ENCODE results near the gene PNLDC1. TPM values are rescaled to one million over a fixed set of nuclear protein-coding genes. Genes with fewer than 3 reads are reported as not detected.

PNLDC1 gene
- total and polyA plus RNA-seq, 3 experiments from 2014 or later, result 0.39 to 0.80 TPM; not detected in 1

DNA sequence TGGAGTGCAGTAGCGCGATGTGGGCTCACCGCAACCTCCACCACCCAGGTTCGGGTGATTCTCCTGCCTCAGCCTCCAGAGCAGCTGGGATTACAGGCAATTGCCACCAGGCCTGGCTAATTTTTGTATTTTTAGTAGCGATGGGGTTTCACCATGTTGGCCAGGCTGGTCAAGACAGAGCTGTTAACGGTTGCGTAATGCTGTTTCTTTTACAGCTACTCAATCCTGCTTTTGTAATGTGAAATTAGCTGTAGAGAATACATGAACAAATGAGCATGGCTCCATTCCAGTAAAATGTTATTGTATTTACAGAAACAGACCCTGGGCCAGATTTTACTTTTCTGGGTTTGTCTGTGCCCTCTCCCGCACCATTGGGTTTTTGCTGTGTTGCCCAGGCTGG, 1.9 kb downstream of the PNLDC1 start:
- Mint-ChIP-seq H3K27me3 (no peaks in the 10 kb centered on the region), H3K36me3 (peaks cover 4 to 36% (median 6%) of the 10 kb centered on the region in 3 donors), H3K4me3 (no peak overlapping the region), H3K4me1 (peaks cover 0 to 6% (median 2%) of the 10 kb centered on the region in 3 donors), H3K9me3 (no peaks in the 10 kb centered on the region), H3K27ac (no peak overlapping the region)
- no peak overlapping the region for H3K4me3 ChIP-seq (ENCODE audit: low read length)
- ChIA-PET CTCF (no interaction called here), POLR2A (no interaction called here)
- no peak overlapping the region for H3K27ac ChIP-seq (ENCODE audit: low read depth, low read length)
- peaks cover 23% of the 10 kb centered on the region for H3K36me3 ChIP-seq (ENCODE audit: insufficient read depth, low read length)
- H3K4me1 ChIP-seq (ENCODE audit: insufficient read depth, low read length), result no peaks in the 10 kb centered on the region
- no peak for DNase-seq
- H3K9me3 ChIP-seq (ENCODE audit: low read length), result no peaks in the 10 kb centered on the region
- no peaks in the 10 kb centered on the region for H3K27me3 ChIP-seq (ENCODE audit: insufficient read depth, low read length, poor library complexity, severe bottlenecking)

DNA sequence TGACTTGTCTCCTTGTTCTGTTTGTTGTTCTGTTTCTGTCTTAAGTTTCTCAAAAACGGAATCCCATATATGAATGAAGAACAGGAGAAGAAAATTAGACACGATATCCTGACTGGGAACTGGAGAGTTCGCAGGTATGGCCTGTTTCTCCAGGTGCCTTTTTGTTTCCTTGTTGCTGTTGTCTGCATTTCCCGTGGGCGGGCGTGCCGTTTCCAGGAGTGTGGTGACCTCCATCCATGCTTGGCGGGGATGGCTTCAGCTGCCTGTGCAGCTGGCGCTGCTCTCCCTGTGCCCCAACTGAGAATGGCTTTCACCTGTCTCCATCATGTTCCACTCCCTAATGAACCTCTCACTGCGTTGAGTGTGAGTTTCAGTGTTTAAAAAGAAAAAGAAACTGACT, 4.4 kb downstream of the PNLDC1 start:
- peaks cover 0 to under 1% of the 10 kb centered on the region in 2 donors for H3K27me3 Mint-ChIP-seq
- peaks cover 0 to 12% (median 3%) of the 10 kb centered on the region in 3 donors for H3K36me3 Mint-ChIP-seq
- ChIA-PET CTCF (no interaction called here), POLR2A (no interaction called here)
- Histone ChIP-seq H3K9me3 (ENCODE audit: low read length) (no peaks in the 10 kb centered on the region), H3K27me3 (ENCODE audit: insufficient read depth, low read length, poor library complexity, severe bottlenecking) (no peaks in the 10 kb centered on the region), H3K27ac (ENCODE audit: low read depth, low read length) (no peak overlapping the region), H3K4me1 (ENCODE audit: insufficient read depth, low read length) (no peaks in the 10 kb centered on the region), H3K36me3 (ENCODE audit: insufficient read depth, low read length) (peaks cover 5% of the 10 kb centered on the region), H3K4me3 (ENCODE audit: low read length) (no peak overlapping the region)
- H3K4me3 Mint-ChIP-seq, result no peak overlapping the region
- DNase-seq, result no peak
- H3K9me3 Mint-ChIP-seq, result no peaks in the 10 kb centered on the region
- H3K27ac Mint-ChIP-seq, result no peak overlapping the region
- no peaks in the 10 kb centered on the region for H3K4me1 Mint-ChIP-seq

DNA sequence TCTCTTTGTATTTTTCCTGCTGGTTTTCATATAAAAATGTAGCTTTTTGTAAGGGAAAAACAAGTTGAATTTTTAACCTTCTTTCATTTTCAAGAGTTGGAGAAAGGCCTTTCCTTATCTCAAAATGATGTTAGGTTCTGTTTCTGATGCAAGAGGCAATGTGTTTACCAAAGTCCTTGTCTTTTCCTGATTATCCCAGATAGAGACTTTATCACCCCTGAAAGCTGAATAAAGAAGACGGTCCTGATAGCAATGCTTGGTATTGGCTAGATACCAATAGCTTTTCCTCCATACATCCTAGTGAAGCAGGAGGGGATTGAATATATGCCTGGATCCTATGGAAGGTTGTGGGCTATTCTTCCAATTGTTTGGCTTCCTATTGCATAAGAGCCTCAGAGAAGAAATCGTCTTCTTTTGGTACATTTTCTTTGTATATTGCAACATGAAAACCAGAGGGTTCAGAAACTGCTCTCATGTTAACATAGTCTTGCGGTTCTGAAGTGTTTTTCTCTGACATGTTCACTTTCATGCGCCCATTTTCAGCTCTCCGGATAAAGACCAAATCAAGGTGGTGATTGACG, 5.5 kb downstream of the PNLDC1 start:
- Mint-ChIP-seq H3K4me3 (no peak overlapping the region), H3K27me3 (peaks cover 0 to 1% of the 10 kb centered on the region in 2 donors), H3K27ac (peak overlapping the region in 1 of 8 donors; percentile 47), H3K4me1 (no peaks in the 10 kb centered on the region), H3K36me3 (peaks cover 0 to 5% (median 4%) of the 10 kb centered on the region in 3 donors), H3K9me3 (no peaks in the 10 kb centered on the region)
- Histone ChIP-seq H3K36me3 (ENCODE audit: insufficient read depth, low read length) (no peaks in the 10 kb centered on the region), H3K27me3 (ENCODE audit: insufficient read depth, low read length, poor library complexity, severe bottlenecking) (no peaks in the 10 kb centered on the region), H3K4me3 (ENCODE audit: low read length) (no peak overlapping the region), H3K4me1 (ENCODE audit: insufficient read depth, low read length) (no peaks in the 10 kb centered on the region), H3K27ac (ENCODE audit: low read depth, low read length) (no peak overlapping the region), H3K9me3 (ENCODE audit: low read length) (no peaks in the 10 kb centered on the region)
- POLR2A ChIA-PET, result no interaction called here
- no peak for DNase-seq
- CTCF ChIA-PET, result interaction anchor here (1.2 kb wide), 1 partner anchor 115 kb away, joined by 3 read pairs; no protein-coding TSS in a partner anchor

DNA sequence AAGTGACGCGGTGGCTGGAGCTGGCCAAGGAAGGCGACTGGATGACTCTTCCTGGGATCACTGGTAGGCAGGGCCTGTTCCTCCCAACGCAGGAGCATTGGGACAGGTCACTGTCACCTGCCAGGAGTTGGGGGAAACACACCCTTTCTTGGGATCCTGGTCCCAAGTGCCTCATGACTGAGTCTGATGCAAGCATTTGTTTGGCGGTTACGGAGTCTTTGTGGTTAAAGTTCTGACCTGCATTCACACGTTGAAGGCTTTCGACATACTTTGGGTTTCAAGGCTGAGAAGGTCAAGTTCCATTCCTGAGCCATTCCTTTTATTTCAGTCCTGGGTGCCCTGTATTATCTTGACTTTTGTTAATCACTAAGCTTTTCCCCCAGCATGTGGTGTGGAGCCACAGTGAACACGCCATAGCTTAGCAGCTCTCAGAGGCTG, 6.0 kb downstream of the PNLDC1 start:
- no peaks in the 10 kb centered on the region for H3K27me3 ChIP-seq (ENCODE audit: insufficient read depth, low read length, poor library complexity, severe bottlenecking)
- no peak overlapping the region for H3K4me3 ChIP-seq (ENCODE audit: low read length)
- no peaks in the 10 kb centered on the region for H3K4me1 Mint-ChIP-seq
- no peaks in the 10 kb centered on the region for H3K9me3 Mint-ChIP-seq
- CTCF ChIA-PET, result interaction anchor here (1.2 kb wide), 1 partner anchor 115 kb away, joined by 3 read pairs; no protein-coding TSS in a partner anchor
- H3K9me3 ChIP-seq (ENCODE audit: low read length), result no peaks in the 10 kb centered on the region
- POLR2A ChIA-PET, result no interaction called here
- DNase-seq, result no peak
- peaks cover 0 to 1% of the 10 kb centered on the region in 2 donors for H3K27me3 Mint-ChIP-seq
- H3K4me1 ChIP-seq (ENCODE audit: insufficient read depth, low read length), result no peaks in the 10 kb centered on the region
- peaks cover 0 to 6% (median under 1%) of the 10 kb centered on the region in 3 donors for H3K36me3 Mint-ChIP-seq
- H3K27ac Mint-ChIP-seq, result no peak overlapping the region
- no peak overlapping the region for H3K4me3 Mint-ChIP-seq
- no peaks in the 10 kb centered on the region for H3K36me3 ChIP-seq (ENCODE audit: insufficient read depth, low read length)
- H3K27ac ChIP-seq (ENCODE audit: low read depth, low read length), result no peak overlapping the region

DNA sequence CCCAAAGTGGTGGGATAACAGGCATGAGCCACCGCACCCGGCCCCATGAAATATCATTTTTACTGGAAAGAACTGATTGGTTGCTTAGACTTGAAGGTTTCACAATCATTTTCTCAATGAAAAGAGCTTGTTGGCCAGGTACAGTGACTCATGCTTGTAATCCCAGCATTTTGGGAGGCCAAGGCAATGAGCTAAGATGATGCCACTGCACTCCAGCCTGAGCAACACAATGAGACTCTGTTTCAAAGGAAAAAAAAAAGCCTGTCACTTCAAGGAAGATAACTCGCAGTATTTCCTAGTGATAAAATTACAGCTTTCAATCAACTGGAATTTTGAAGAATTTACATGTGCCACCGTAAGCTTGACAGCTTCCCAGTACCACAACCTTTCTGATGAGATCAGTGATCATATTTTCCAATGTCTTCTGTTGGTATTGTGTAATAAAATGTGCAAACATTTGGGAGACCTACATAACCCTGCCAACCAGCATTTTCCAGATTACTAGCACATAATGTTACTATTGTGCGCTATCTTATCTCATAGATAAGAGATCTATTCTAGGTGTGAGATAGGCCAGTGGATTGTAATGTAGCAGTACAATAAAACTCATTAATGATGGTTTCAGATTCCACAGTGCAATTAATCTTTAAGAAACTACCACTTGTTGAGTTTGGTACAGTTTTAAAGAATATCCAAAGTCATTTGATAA, 7.2 kb downstream of the PNLDC1 start:
- Mint-ChIP-seq H3K4me3 (no peak overlapping the region), H3K27ac (no peak overlapping the region), H3K27me3 (peaks cover 0 to 1% of the 10 kb centered on the region in 2 donors), H3K36me3 (peaks cover 0 to 6% (median 0%) of the 10 kb centered on the region in 3 donors), H3K9me3 (no peaks in the 10 kb centered on the region), H3K4me1 (no peaks in the 10 kb centered on the region)
- Histone ChIP-seq H3K36me3 (ENCODE audit: insufficient read depth, low read length) (no peaks in the 10 kb centered on the region), H3K4me3 (ENCODE audit: low read length) (no peak overlapping the region), H3K27me3 (ENCODE audit: insufficient read depth, low read length, poor library complexity, severe bottlenecking) (no peaks in the 10 kb centered on the region), H3K27ac (ENCODE audit: low read depth, low read length) (no peak overlapping the region), H3K9me3 (ENCODE audit: low read length) (no peaks in the 10 kb centered on the region), H3K4me1 (ENCODE audit: insufficient read depth, low read length) (no peaks in the 10 kb centered on the region)
- ChIA-PET POLR2A (interaction anchor here (0.6 kb wide), 1 partner anchor 17 kb away, joined by 3 read pairs; no protein-coding TSS in a partner anchor), CTCF (no interaction called here)
- DNase-seq, result no peak

DNA sequence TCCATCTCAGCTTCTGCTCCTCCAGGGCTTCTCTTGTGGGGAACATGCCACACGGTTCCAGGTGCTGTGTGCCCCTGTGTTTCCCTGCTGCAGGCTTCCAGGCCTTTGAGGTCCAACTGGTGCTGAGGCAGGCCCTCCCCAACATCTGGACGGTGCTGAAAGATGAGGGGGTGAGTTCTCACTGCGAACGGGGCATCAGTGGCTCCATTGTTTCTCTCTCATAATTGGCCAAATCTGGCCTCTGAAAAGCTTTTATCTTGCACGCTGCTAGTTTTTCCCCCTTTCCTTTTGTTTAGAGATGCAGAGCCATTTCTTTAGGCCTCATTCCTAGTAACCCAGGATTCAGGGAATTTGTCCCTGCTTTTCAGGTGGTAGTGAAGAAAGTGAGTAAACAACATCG, 8.6 kb downstream of the PNLDC1 start:
- Mint-ChIP-seq H3K27me3 (peaks cover 0 to 1% of the 10 kb centered on the region in 2 donors), H3K4me1 (no peaks in the 10 kb centered on the region), H3K9me3 (no peaks in the 10 kb centered on the region), H3K4me3 (no peak overlapping the region), H3K36me3 (peaks cover 0 to 5% (median 0%) of the 10 kb centered on the region in 3 donors), H3K27ac (peak overlapping the region in 1 of 8 donors; percentile 72)
- DNase-seq, result no peak
- CTCF ChIA-PET, result no interaction called here
- no peaks in the 10 kb centered on the region for H3K36me3 ChIP-seq (ENCODE audit: insufficient read depth, low read length)
- POLR2A ChIA-PET, result no interaction called here
- H3K9me3 ChIP-seq (ENCODE audit: low read length), result no peaks in the 10 kb centered on the region
- no peaks in the 10 kb centered on the region for H3K4me1 ChIP-seq (ENCODE audit: insufficient read depth, low read length)
- H3K27me3 ChIP-seq (ENCODE audit: insufficient read depth, low read length, poor library complexity, severe bottlenecking), result no peaks in the 10 kb centered on the region
- no peak overlapping the region for H3K27ac ChIP-seq (ENCODE audit: low read depth, low read length)
- H3K4me3 ChIP-seq (ENCODE audit: low read length), result no peak overlapping the region

DNA sequence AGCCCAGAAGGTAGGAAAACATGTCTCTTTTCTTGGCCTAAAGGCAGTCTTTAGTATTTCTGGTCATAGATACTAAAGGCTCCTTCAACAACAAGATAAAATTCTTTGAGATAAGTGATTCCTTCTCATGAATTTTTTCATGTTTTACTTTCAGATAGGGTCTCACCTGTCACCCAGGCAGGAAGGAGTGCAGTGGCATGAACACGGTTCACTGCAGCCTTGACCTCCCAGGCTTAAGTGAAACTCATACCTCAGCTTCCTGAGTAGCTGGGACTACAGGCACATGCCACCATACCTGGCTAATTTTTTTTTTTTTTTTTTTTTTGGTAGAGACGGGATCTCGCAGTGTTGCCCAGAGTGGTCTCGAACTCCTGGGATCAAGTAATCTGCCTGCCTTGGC, 9.1 kb downstream of the PNLDC1 start:
- H3K4me3 ChIP-seq (ENCODE audit: low read length), result no peak overlapping the region
- peaks cover 0 to 5% (median 0%) of the 10 kb centered on the region in 3 donors for H3K36me3 Mint-ChIP-seq
- ChIA-PET CTCF (no interaction called here), POLR2A (no interaction called here)
- H3K36me3 ChIP-seq (ENCODE audit: insufficient read depth, low read length), result no peaks in the 10 kb centered on the region
- DNase-seq, result no peak
- peaks cover 0 to 1% of the 10 kb centered on the region in 2 donors for H3K27me3 Mint-ChIP-seq
- no peaks in the 10 kb centered on the region for H3K9me3 ChIP-seq (ENCODE audit: low read length)
- H3K27me3 ChIP-seq (ENCODE audit: insufficient read depth, low read length, poor library complexity, severe bottlenecking), result no peaks in the 10 kb centered on the region
- no peaks in the 10 kb centered on the region for H3K9me3 Mint-ChIP-seq
- H3K27ac Mint-ChIP-seq, result no peak overlapping the region
- H3K4me3 Mint-ChIP-seq, result no peak overlapping the region
- no peaks in the 10 kb centered on the region for H3K4me1 Mint-ChIP-seq
- H3K27ac ChIP-seq (ENCODE audit: low read depth, low read length), result no peak overlapping the region
- no peaks in the 10 kb centered on the region for H3K4me1 ChIP-seq (ENCODE audit: insufficient read depth, low read length)

DNA sequence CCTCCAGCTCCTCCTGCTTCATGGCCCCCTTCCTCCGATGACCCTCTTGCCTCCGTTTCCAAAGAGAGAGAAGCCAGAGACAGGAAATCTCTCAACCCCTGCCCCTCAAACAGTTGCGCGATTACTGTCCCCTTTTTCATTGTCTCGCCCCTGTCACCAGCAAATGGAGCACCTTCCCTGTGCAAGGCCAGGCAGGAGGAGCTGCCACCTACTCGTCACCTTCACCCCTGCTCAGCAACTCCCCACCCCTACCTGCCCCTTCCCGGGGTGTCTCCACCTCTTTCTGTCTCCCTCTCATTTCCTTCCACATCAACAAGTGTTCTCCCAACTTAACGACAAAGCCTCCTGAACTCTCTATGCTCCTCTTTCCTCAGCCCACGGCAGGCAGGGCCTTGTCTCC, 13.7 kb downstream of the PNLDC1 start:
- Histone ChIP-seq H3K36me3 (ENCODE audit: insufficient read depth, low read length) (no peaks in the 10 kb centered on the region), H3K27me3 (ENCODE audit: insufficient read depth, low read length, poor library complexity, severe bottlenecking) (no peaks in the 10 kb centered on the region), H3K4me1 (ENCODE audit: insufficient read depth, low read length) (no peaks in the 10 kb centered on the region), H3K9me3 (ENCODE audit: low read length) (no peaks in the 10 kb centered on the region), H3K27ac (ENCODE audit: low read depth, low read length) (no peak overlapping the region), H3K4me3 (ENCODE audit: low read length) (no peak overlapping the region)
- DNase-seq, result no peak
- POLR2A ChIA-PET, result no interaction called here
- H3K9me3 Mint-ChIP-seq, result no peaks in the 10 kb centered on the region
- H3K4me3 Mint-ChIP-seq, result no peak overlapping the region
- H3K27me3 Mint-ChIP-seq, result peaks cover 0 to 1% of the 10 kb centered on the region in 2 donors
- CTCF ChIA-PET, result no interaction called here
- H3K36me3 Mint-ChIP-seq, result peaks cover 0 to 5% (median 0%) of the 10 kb centered on the region in 3 donors
- H3K27ac Mint-ChIP-seq, result no peak overlapping the region
- H3K4me1 Mint-ChIP-seq, result no peaks in the 10 kb centered on the region

Measured in CD8-positive, alpha-beta memory T cell (primary cell).